Gastroesophageal sphincter (tissue), 4 donors: ENCODE data around the gene PIN4. TPM values are rescaled to one million over a fixed set of nuclear protein-coding genes. Genes with fewer than 3 reads are reported as not detected.

Experiments
- ATAC-seq: fragments of 150-250 bp; one replicate; pipeline ENCODE4 v1.9.1; 2016; ENCODE audit warnings: mild to moderate bottlenecking, moderate library complexity
- H3K27ac ChIP-seq, 4 donors: fragments of 200-600 bp; sonication (generic) in 3 of 4; 1 replicate in 3 of 4; 2 replicates in 1 of 4; pipeline ENCODE4 v1.5.1; 2016 to 2019
- H3K27me3 ChIP-seq: fragments of 200-600 bp; sonication (generic); one replicate; pipeline ENCODE4 v1.5.1; 2019
- H3K36me3 ChIP-seq, 2 donors: fragments of 200-600 bp; sonication (generic); one replicate each; pipeline ENCODE4 v1.5.1; 2019; ENCODE audit warnings: control low read depth in 1 of 2
- H3K4me1 ChIP-seq, 3 donors: fragments of 200-600 bp; sonication (generic); 1 replicate in 2 of 3; 2 replicates in 1 of 3; pipeline ENCODE4 v1.5.1; 2016 to 2019; ENCODE audit warnings: control low read depth in 2 of 3
- H3K4me3 ChIP-seq, 2 donors: fragments of 200-600 bp; sonication (generic); one replicate each; pipeline ENCODE4 v1.5.1; 2019; ENCODE audit warnings: mild to moderate bottlenecking in 1 of 2, moderate library complexity in 1 of 2
- H3K9me3 ChIP-seq, 3 donors: fragments of 200-600 bp; sonication (generic); one replicate each; pipeline ENCODE4 v1.5.1; 2017 to 2019; ENCODE audit warnings: control low read depth in 2 of 3
- EP300 ChIP-seq: sonication (generic); formaldehyde crosslinking; IDR thresholded peaks from one replicate; pipeline ENCODE4 v1.6.1; 2017; ENCODE audit warnings: antibody characterized with exemption, mild to moderate bottlenecking
- WGBS, 2 donors: methylation state at CpG; one replicate each; pipeline ENCODE4 v1.1.5; 2018; ENCODE audit warnings: low coverage in 1 of 2; 5-methylcytosine and 5-hydroxymethylcytosine counted together
- total RNA-seq, 4 donors: library from RNA; depleted of rRNA; stranded (reverse); fragments of >200 nt; gene quantifications; one replicate each; pipeline ENCODE4 v1.1.0, GENCODE V29; 2016

The PIN4 gene
- total RNA-seq, 4 donors from 2014 or later: 5.7 to 10.6 (median 8.8) TPM

DNA sequence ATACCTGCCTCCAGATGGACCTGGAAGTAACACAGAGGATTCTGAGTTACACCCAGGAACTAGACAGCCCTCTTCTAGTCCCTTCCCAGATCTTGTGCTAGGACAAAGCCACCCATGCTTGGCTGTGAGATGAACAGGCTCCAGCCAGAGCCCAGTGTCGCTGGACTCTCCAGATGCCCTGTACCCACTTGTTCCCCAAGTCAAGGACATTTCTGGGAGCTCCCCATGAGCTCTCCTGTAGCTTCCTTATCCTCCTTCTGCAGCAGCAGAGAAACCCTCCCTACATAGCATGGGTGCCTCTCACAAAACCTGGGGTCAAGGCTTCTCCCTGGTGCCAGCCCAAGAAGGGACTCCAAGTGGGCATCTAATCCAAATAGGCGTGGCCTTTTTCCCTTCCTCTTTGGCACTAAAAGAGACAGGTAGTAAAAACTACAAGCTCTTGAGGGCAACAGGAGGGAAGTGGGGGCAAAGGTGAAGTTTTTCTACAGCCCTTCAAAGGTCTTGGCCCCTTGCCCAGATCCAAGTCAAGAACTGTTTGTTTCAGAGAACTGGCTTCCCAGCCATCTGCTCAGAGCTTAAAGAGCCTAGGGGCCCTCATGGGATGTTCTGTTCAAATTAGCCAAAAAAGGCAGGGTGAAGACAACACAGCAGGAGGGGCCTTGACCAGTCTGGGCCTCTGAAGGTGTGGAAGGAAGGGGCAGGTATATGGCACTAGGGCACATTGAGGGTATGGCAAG, 65.8 kb downstream of the PIN4 start:
- WGBS, 2 donors: 61% methylated on average over 2 of the region's 2 CpGs; no CpG with 5 or more reads in 1 of the 2 donors
- Histone ChIP-seq H3K27ac (no peak overlapping the region), H3K27me3 (no peaks in the 10 kb centered on the region), H3K36me3 (no peaks in the 10 kb centered on the region), H3K9me3 (no peaks in the 10 kb centered on the region), H3K4me3 (no peak overlapping the region), H3K4me1 (no peaks in the 10 kb centered on the region)
- ATAC-seq: no peak
- no peak for TF ChIP-seq EP300

Other genes starting within 250 kb of the PIN4 start
- 10 to 100 TPM in 2 of 4 donors, 1 to 10 TPM in 2; 8.8 to 19.0 (median 9.9) TPM for gene RTL5, start 49.8 kb upstream of the PIN4 start, total RNA-seq
- gene ERCC6L, start 57.3 kb downstream of the PIN4 start, total RNA-seq: under 1 TPM in 1 of 4 donors, not detected in 3; 0.37 TPM
- gene RPS4X, start 95.5 kb downstream of the PIN4 start, total RNA-seq: 1,000 to 10,000 TPM in 1 of 4 donors, 100 to 1,000 TPM in 3; 628 to 1,072 (median 791) TPM
- gene CITED1, start 124.2 kb downstream of the PIN4 start, total RNA-seq: 1 to 10 TPM in 2 of 4 donors, not detected in 2; 1.4 to 1.7 TPM